H9 (cell line): ENCODE measurements around the gene DLX1. TPM values are rescaled to one million over a fixed set of nuclear protein-coding genes. Genes with fewer than 3 reads are reported as not detected.

Experiments used
- DNase-seq: peaks from one replicate; pipeline ENCODE4 v3.0.0-alpha.2; 2017
- H2AFZ ChIP-seq: one replicate; pipeline ENCODE4 v1.6.1; 2013; ENCODE audit warnings: mild to moderate bottlenecking, low read length, control low read depth, moderate library complexity
- H2AK5ac ChIP-seq: 2 replicates; pipeline ENCODE4 v1.6.1; 2013; ENCODE audit warnings: low read length, control low read depth, mixed read lengths; ENCODE audit not compliant: insufficient read length
- H2BK120ac ChIP-seq: one replicate; pipeline ENCODE4 v1.6.1; 2013; ENCODE audit warnings: low read depth, mild to moderate bottlenecking, low read length, control low read depth, inconsistent platforms; ENCODE audit not compliant: poor library complexity, severe bottlenecking
- H2BK12ac ChIP-seq: 2 replicates; pipeline ENCODE4 v1.6.1; 2013; ENCODE audit warnings: low read length, control low read depth, mixed read lengths, low read depth; ENCODE audit not compliant: insufficient read length
- H2BK15ac ChIP-seq: 2 replicates; pipeline ENCODE4 v1.6.1; 2013; ENCODE audit warnings: low read depth, low read length, control low read depth
- H2BK20ac ChIP-seq: one replicate; pipeline ENCODE4 v1.6.1; 2013; ENCODE audit warnings: low read depth, mild to moderate bottlenecking, low read length, control low read depth, inconsistent platforms; ENCODE audit not compliant: poor library complexity, severe bottlenecking
- H2BK5ac ChIP-seq: 2 replicates; pipeline ENCODE4 v1.6.1; 2013; ENCODE audit warnings: low read length, control low read depth, mixed read lengths; ENCODE audit not compliant: insufficient read length
- H3K14ac ChIP-seq: 2 replicates; pipeline ENCODE4 v1.6.1; 2013; ENCODE audit warnings: low read length, control low read depth; ENCODE audit not compliant: insufficient read depth
- H3K18ac ChIP-seq: 2 replicates; pipeline ENCODE4 v1.6.1; 2013; ENCODE audit warnings: low read depth, mild to moderate bottlenecking, mixed read lengths, low read length, control low read depth; ENCODE audit not compliant: insufficient read length
- H3K23ac ChIP-seq: 2 replicates; pipeline ENCODE4 v1.6.1; 2013; ENCODE audit warnings: low read length, control low read depth, mixed read lengths, low read depth; ENCODE audit not compliant: insufficient read length
- H3K23me2 ChIP-seq: 2 replicates; pipeline ENCODE4 v1.6.1; 2013; ENCODE audit warnings: low read depth, mild to moderate bottlenecking, mixed read lengths, low read length, control low read depth; ENCODE audit not compliant: insufficient read length, poor library complexity, severe bottlenecking
- H3K27ac ChIP-seq: 2 replicates; pipeline ENCODE4 v1.5.1; 2013; ENCODE audit warnings: low read length, control low read depth, mixed read lengths, low read depth; ENCODE audit not compliant: insufficient read length
- H3K27me3 ChIP-seq: 2 replicates; pipeline ENCODE4 v1.6.1; 2013; ENCODE audit warnings: low read length, control low read depth, inconsistent platforms; ENCODE audit not compliant: insufficient read depth
- H3K4ac ChIP-seq: 2 replicates; pipeline ENCODE4 v1.6.1; 2013; ENCODE audit warnings: low read depth, mild to moderate bottlenecking, control low read depth, inconsistent platforms, low read length, moderate library complexity
- H3K4me1 ChIP-seq: 2 replicates; pipeline ENCODE4 v1.6.1; 2013; ENCODE audit warnings: low read length, control low read depth, inconsistent platforms; ENCODE audit not compliant: insufficient read depth
- H3K4me2 ChIP-seq: 2 replicates; pipeline ENCODE4 v1.6.1; 2013; ENCODE audit warnings: low read length, control low read depth, mixed read lengths; ENCODE audit not compliant: insufficient read length, insufficient read depth
- H3K56ac ChIP-seq: 2 replicates; pipeline ENCODE4 v1.6.1; 2013; ENCODE audit warnings: low read depth, mild to moderate bottlenecking, mixed read lengths, low read length, control low read depth; ENCODE audit not compliant: insufficient read length
- H3K79me1 ChIP-seq: 2 replicates; pipeline ENCODE4 v1.6.1; 2013; ENCODE audit warnings: low read depth, mild to moderate bottlenecking, moderate library complexity, low read length, control low read depth, inconsistent platforms; ENCODE audit not compliant: insufficient read depth, poor library complexity, severe bottlenecking
- H3K79me2 ChIP-seq: 2 replicates; pipeline ENCODE4 v1.6.1; 2013; ENCODE audit warnings: low read length, control low read depth, inconsistent platforms; ENCODE audit not compliant: insufficient read depth
- H3K9ac ChIP-seq: 2 replicates; pipeline ENCODE4 v1.6.1; 2013; ENCODE audit warnings: low read length, control low read depth, mixed read lengths; ENCODE audit not compliant: insufficient read length; ENCODE audit errors: extremely low read depth
- H3K9me3 ChIP-seq: one replicate; pipeline ENCODE4 v1.6.1; 2013; ENCODE audit warnings: low read depth, low read length, inconsistent platforms; ENCODE audit not compliant: control insufficient read depth
- H3T11ph ChIP-seq: one replicate; pipeline ENCODE4 v1.6.1; 2013; ENCODE audit warnings: mild to moderate bottlenecking, low read length, control low read depth, inconsistent platforms
- H4K20me1 ChIP-seq: one replicate; pipeline ENCODE4 v1.6.1; 2013; ENCODE audit not compliant: control insufficient read depth, insufficient read length, insufficient read depth
- H4K5ac ChIP-seq: 2 replicates; pipeline ENCODE4 v1.6.1; 2013; ENCODE audit warnings: low read depth, mild to moderate bottlenecking, mixed read lengths, low read length, control low read depth; ENCODE audit not compliant: insufficient read length
- H4K8ac ChIP-seq: replicated peaks from 2 replicates; pipeline ENCODE4 v1.6.1; 2013; ENCODE audit warnings: low read length, control low read depth, mixed read lengths, low read depth; ENCODE audit not compliant: insufficient read length
- H4K91ac ChIP-seq: 2 replicates; pipeline ENCODE4 v1.6.1; 2013; ENCODE audit warnings: low read depth, mild to moderate bottlenecking, moderate library complexity, mixed read lengths, low read length, control low read depth; ENCODE audit not compliant: insufficient read length
- H3K27ac Mint-ChIP-seq, 3 experiments: 2 replicates in 2 of 3; 3 replicates in 1 of 3; pipeline ENCODE4 v1.8.0; 2020 to 2021; ENCODE audit warnings: mixed read lengths in 3 of 3, mild to moderate bottlenecking in 1 of 3, moderate library complexity in 1 of 3
- H3K27me3 Mint-ChIP-seq: 2 replicates; pipeline ENCODE4 v1.8.0; 2021; ENCODE audit warnings: low read depth, mild to moderate bottlenecking, moderate library complexity, mixed read lengths
- H3K36me3 Mint-ChIP-seq, 3 experiments: 2 replicates in 2 of 3; 3 replicates in 1 of 3; pipeline ENCODE4 v1.8.0; 2020 to 2021; ENCODE audit warnings: low read depth in 3 of 3, mixed read lengths in 3 of 3; ENCODE audit not compliant: insufficient read depth in 1 of 3
- H3K4me1 Mint-ChIP-seq, 2 experiments: 2 replicates each; pipeline ENCODE4 v1.8.0; 2020; ENCODE audit warnings: mixed read lengths in 2 of 2
- H3K4me3 Mint-ChIP-seq, 2 experiments: 2 replicates in 1 of 2; 3 replicates in 1 of 2; pipeline ENCODE4 v1.8.0; 2020 to 2021; ENCODE audit warnings: mild to moderate bottlenecking in 2 of 2, mixed read lengths in 2 of 2, moderate library complexity in 1 of 2
- H3K9me3 Mint-ChIP-seq, 2 experiments: 2 replicates in 1 of 2; 3 replicates in 1 of 2; pipeline ENCODE4 v1.8.0; 2020; ENCODE audit warnings: mild to moderate bottlenecking in 2 of 2, mixed read lengths in 2 of 2, moderate library complexity in 1 of 2
- WGBS: extraction: QIAGEN DNeasy Blood & Tissue Kit; methylation state at CpG from one replicate; pipeline ENCODE4 v1.1.7; 2013; ENCODE audit warnings: missing lambda C conversion rate, low lambda C conversion rate, mixed read lengths; ENCODE audit not compliant: insufficient read length; ENCODE audit errors: extremely low coverage; 5-methylcytosine and 5-hydroxymethylcytosine counted together
- total RNA-seq: library from RNA; stranded (reverse); gene quantifications from 2 replicates; pipeline ENCODE4 v1.2.1, GENCODE V29; 2021
- TF ChIP-seq, protein P1 (sequence below): fragments of 200-600 bp; sonication (generic); conservative IDR thresholded peaks from 3 replicates; pipeline ENCODE4 v1.8.0; 2021; ENCODE audit warnings: antibody characterized with exemption, mild to moderate bottlenecking

Gene DLX1
- total RNA-seq, 1 experiment from 2014 or later: not detected

DNA sequence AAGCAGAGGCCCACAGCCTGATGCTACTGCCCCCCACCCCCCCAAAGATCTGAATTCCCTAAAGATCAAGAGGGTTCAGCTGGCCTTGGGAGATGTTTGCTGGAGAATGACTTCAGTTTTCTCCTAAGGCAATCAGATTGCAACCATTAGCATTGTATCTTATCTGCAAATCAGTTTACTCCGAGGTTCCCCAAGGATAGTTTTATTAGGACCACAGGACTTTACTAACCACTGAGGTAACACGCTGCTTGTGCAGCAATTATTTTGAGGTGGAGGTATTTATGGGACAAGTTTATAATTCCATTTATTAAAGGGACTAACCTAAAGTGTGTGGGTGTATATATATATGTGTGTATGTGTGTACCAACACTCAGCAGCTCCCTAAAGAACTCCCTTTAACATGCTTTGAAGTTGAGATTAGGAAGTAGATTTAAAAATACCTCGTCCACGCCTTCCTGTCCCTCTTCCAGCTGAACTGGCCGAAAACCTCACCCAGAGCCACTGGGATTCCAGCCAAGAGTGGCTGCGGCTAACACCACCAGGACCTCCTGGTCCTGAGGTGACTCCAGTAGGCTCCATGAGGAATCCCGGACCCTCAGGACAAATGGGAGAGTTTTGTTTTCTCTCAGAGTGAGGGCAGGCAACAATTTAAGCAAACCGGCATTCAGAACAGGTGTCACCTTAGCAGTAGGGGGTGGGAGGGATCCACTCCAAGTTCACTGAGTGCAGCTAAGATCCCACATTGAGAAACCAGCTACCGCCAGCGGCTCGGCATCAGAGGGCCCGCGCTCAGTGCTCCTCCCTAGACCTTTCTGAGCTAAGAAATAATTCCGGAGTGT lies 3.0 kb upstream of the DLX1 start:
- Histone ChIP-seq H2BK120ac (no peak overlapping the region), H4K20me1 (no peaks in the 10 kb centered on the region), H3K23ac (no peak overlapping the region), H3K14ac (no peak overlapping the region), H3K79me1 (no peaks in the 10 kb centered on the region), H3K9me3 (no peaks in the 10 kb centered on the region), H3K18ac (no peak overlapping the region), H2BK5ac (no peak overlapping the region), H3T11ph (no peak overlapping the region), H3K23me2 (peaks cover 16% of the 10 kb centered on the region), H3K27me3 (peaks cover 81% of the 10 kb centered on the region), H4K8ac (no peak overlapping the region), H3K4me1 (peaks cover under 1% of the 10 kb centered on the region; the same call in 1 of the 2 replicates), H3K4ac (no peak overlapping the region), H2AFZ (no peak overlapping the region), H2BK15ac (no peak overlapping the region), H3K9ac (no peak overlapping the region), H2AK5ac (no peak overlapping the region), H3K27ac (no peak overlapping the region), H3K56ac (no peak overlapping the region), H3K79me2 (no peaks in the 10 kb centered on the region), H4K5ac (no peak overlapping the region), H3K4me2 (no peak overlapping the region), H2BK12ac (no peak overlapping the region), H2BK20ac (no peak overlapping the region), H4K91ac (no peak overlapping the region)
- no CpG with 5 or more reads among the region's 14 CpGs for WGBS
- Mint-ChIP-seq H3K4me1 (peaks cover 35 to 53% of the 10 kb centered on the region in 2 experiments), H3K27ac (no peak overlapping the region), H3K27me3 (peaks cover 99% of the 10 kb centered on the region), H3K4me3 (peak overlapping the region in 1 of 2 experiments; percentile 18; a peak in 1 of 5 replicates), H3K36me3 (no peaks in the 10 kb centered on the region; a peak in 1 of 7 replicates), H3K9me3 (peaks cover 2 to 3% of the 10 kb centered on the region in 2 experiments; a peak in 3 of 5 replicates)
- TF ChIP-seq, protein P1, sequence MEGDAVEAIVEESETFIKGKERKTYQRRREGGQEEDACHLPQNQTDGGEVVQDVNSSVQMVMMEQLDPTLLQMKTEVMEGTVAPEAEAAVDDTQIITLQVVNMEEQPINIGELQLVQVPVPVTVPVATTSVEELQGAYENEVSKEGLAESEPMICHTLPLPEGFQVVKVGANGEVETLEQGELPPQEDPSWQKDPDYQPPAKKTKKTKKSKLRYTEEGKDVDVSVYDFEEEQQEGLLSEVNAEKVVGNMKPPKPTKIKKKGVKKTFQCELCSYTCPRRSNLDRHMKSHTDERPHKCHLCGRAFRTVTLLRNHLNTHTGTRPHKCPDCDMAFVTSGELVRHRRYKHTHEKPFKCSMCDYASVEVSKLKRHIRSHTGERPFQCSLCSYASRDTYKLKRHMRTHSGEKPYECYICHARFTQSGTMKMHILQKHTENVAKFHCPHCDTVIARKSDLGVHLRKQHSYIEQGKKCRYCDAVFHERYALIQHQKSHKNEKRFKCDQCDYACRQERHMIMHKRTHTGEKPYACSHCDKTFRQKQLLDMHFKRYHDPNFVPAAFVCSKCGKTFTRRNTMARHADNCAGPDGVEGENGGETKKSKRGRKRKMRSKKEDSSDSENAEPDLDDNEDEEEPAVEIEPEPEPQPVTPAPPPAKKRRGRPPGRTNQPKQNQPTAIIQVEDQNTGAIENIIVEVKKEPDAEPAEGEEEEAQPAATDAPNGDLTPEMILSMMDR: no peak
- no peak for DNase-seq
